ENCODE measurements around the gene CCDC180.
"Not testable (repeated sequence)": the region's sequence is repeated elsewhere in the genome, so short reads cannot be mapped to it uniquely, and the experiment has no call there.

Gene CCDC180

GRCh38 chr9:97320080-97320642 lies 12.7 kb downstream of the CCDC180 start:
- Mint-ChIP-seq H3K4me3 (no peak overlapping the region), H3K36me3 (peaks cover 15% of the 10 kb centered on the region), H3K4me1 (ENCODE audit: low read depth) (peaks cover 4% of the 10 kb centered on the region), H3K9me3 (ENCODE audit: low read depth) (no peaks in the 10 kb centered on the region), H3K27me3 (no peaks in the 10 kb centered on the region), H3K27ac (no peak overlapping the region)

DNA sequence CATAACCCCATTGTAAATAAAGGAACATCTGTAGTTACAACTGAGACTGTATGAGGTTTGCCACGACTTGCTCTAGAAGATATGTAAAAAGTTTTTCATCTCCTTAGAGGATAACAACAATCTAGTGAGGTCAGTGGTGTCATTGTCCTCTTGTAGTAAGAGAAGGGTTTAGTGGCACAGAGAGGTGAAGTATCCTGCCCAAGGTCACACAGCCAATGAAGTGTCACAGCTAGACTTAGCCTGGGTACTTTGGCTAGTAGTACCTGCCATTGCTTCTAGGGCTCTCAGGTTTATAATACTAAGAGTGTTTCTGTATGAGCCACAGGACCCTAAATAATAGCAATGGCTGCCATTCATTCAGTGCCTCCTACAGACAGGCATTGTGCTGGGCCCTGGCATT lies 13.8 kb downstream of the CCDC180 start:
- H3K36me3 Mint-ChIP-seq: peaks cover 16% of the 10 kb centered on the region

DNA sequence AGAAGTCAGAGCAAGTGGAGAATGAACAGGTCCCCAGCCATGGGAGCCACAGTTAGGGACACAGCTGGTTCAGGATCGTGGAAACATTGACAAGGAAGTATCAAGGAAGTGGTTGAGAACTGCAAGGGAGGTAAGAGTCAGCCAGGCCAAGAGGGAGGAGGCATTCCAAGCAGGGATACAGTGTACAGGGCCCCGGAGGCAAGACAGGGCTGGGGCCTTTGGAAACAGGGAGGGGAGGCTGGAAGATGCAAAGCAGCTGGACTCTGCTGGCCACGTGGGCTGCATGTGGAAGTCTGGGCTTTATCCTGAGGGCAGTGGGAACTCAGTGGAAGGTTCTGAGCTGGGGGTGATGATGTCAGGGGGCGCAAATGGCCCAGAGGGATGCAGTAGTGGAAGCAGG lies 14.2 kb downstream of the CCDC180 start:
- Mint-ChIP-seq H3K4me3 (no peak overlapping the region), H3K9me3 (ENCODE audit: low read depth) (no peaks in the 10 kb centered on the region), H3K27ac (no peak overlapping the region)

More for the DNA sequence above, 13.8 kb downstream of the CCDC180 start:
- H3K4me1 Mint-ChIP-seq (ENCODE audit: low read depth): peaks cover 4% of the 10 kb centered on the region
- no peaks in the 10 kb centered on the region for H3K9me3 Mint-ChIP-seq (ENCODE audit: low read depth)
- no peaks in the 10 kb centered on the region for H3K27me3 Mint-ChIP-seq
- H3K4me3 Mint-ChIP-seq: no peak overlapping the region
- no peak overlapping the region for H3K27ac Mint-ChIP-seq

GRCh38 chr9:97322105-97322504 lies 14.6 kb downstream of the CCDC180 start:
- H3K4me1 Mint-ChIP-seq (ENCODE audit: low read depth): peaks cover 4% of the 10 kb centered on the region
- H3K27me3 Mint-ChIP-seq: no peaks in the 10 kb centered on the region
- H3K4me3 Mint-ChIP-seq: no peak overlapping the region
- H3K36me3 Mint-ChIP-seq: peaks cover 16% of the 10 kb centered on the region
- no peak overlapping the region for H3K27ac Mint-ChIP-seq
- H3K9me3 Mint-ChIP-seq (ENCODE audit: low read depth): no peaks in the 10 kb centered on the region

More for the DNA sequence above, 14.2 kb downstream of the CCDC180 start:
- peaks cover 4% of the 10 kb centered on the region for H3K4me1 Mint-ChIP-seq (ENCODE audit: low read depth)
- H3K27me3 Mint-ChIP-seq: no peaks in the 10 kb centered on the region
- peaks cover 16% of the 10 kb centered on the region for H3K36me3 Mint-ChIP-seq

DNA sequence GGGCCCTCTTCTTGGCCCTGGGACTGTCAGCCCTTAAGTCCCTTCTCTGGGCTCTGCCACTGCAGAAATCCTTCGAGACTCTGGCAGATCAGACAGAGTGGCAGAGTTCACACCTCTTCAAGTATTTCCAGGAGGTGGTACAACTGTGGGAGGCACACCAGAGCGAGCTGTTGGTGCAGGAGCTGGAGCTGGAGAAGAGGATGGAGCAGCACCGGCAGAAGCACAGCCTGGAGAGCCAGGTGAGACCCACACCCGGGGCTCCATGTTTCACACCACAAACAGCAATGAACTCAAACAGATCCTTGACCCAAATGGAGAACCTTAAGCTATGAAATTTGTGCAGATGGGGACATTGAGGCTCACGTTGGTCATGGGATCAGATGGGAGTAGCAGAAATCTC lies 17.5 kb downstream of the CCDC180 start:
- no peaks in the 10 kb centered on the region for H3K4me1 Mint-ChIP-seq (ENCODE audit: low read depth)
- H3K9me3 Mint-ChIP-seq (ENCODE audit: low read depth): no peaks in the 10 kb centered on the region
- no peaks in the 10 kb centered on the region for H3K27me3 Mint-ChIP-seq
- peaks cover 33% of the 10 kb centered on the region for H3K36me3 Mint-ChIP-seq
- no peak overlapping the region for H3K4me3 Mint-ChIP-seq
- H3K27ac Mint-ChIP-seq: no peak overlapping the region

- Mint-ChIP-seq H3K27ac (no peak overlapping the region), H3K4me3 (no peak overlapping the region), H3K9me3 (ENCODE audit: low read depth) (peaks cover 3% of the 10 kb centered on the region), H3K36me3 (peaks cover 41% of the 10 kb centered on the region), H3K27me3 (no peaks in the 10 kb centered on the region), H3K4me1 (ENCODE audit: low read depth) (no peaks in the 10 kb centered on the region)
These were observed 20.1 kb downstream of the CCDC180 start for GRCh38 chr9:97327562-97327961.

DNA sequence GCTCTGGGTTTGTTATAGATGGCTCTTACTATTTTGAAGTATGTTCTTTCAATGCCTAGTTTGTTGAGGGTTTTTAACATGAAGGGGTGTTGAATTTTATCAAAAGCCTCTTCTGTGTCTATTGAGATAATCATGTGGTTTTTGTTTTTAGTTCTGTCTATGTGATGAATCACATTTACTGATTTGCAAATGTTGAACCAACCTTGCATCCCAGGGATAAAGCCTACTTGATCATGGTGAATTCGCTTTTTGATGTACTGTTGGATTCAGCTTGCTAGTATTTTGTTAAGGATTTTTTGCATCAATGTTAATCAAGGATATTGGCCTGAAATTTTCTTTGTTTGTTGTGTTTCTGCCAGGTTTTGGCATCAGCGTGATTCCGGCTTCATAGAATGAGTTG lies 25.5 kb downstream of the CCDC180 start:
- Mint-ChIP-seq H3K4me3 (no peak overlapping the region), H3K36me3 (peaks cover 58% of the 10 kb centered on the region), H3K4me1 (ENCODE audit: low read depth) (no peaks in the 10 kb centered on the region), H3K27ac (no peak overlapping the region), H3K9me3 (ENCODE audit: low read depth) (peaks cover 5% of the 10 kb centered on the region), H3K27me3 (no peaks in the 10 kb centered on the region)

DNA sequence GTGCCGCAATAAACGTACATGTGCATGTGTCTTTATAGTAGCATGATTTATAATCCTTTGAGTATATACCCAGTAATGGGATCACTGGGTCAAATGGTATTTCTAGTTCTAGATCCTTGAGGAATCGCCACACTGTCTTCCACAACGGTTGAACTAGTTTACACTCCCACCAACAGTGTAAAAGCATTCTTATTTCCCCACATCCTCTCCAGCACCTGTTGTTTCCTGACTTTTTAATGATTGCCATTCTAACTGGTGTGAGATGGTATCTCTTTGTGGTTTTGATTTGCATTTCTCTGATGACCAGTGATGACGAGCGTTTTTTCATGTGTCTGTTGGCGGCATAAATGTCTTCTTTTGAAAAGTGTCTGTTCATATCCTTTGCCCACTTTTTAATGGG lies 28.2 kb downstream of the CCDC180 start:
- not testable (repeated sequence) for H3K4me1 Mint-ChIP-seq (ENCODE audit: low read depth); H3K9me3 Mint-ChIP-seq (ENCODE audit: low read depth); H3K27me3 Mint-ChIP-seq; H3K27ac Mint-ChIP-seq; H3K4me3 Mint-ChIP-seq
- H3K36me3 Mint-ChIP-seq: peaks cover 51% of the 10 kb centered on the region

GRCh38 chr9:97348871-97349270 lies 41.4 kb downstream of the CCDC180 start:
- Mint-ChIP-seq H3K27ac (no peak overlapping the region), H3K4me1 (ENCODE audit: low read depth) (peaks cover 6% of the 10 kb centered on the region), H3K4me3 (no peak overlapping the region), H3K36me3 (peaks cover 19% of the 10 kb centered on the region), H3K27me3 (no peaks in the 10 kb centered on the region), H3K9me3 (ENCODE audit: low read depth) (no peaks in the 10 kb centered on the region)

GRCh38 chr9:97349400-97349799 lies 41.9 kb downstream of the CCDC180 start:
- peaks cover 6% of the 10 kb centered on the region for H3K4me1 Mint-ChIP-seq (ENCODE audit: low read depth)
- H3K27ac Mint-ChIP-seq: no peak overlapping the region
- H3K27me3 Mint-ChIP-seq: no peaks in the 10 kb centered on the region
- peaks cover 17% of the 10 kb centered on the region for H3K36me3 Mint-ChIP-seq
- no peaks in the 10 kb centered on the region for H3K9me3 Mint-ChIP-seq (ENCODE audit: low read depth)
- no peak overlapping the region for H3K4me3 Mint-ChIP-seq

- no peaks in the 10 kb centered on the region for H3K9me3 Mint-ChIP-seq (ENCODE audit: low read depth)
- H3K4me3 Mint-ChIP-seq: no peak overlapping the region
- H3K4me1 Mint-ChIP-seq (ENCODE audit: low read depth): peaks cover 6% of the 10 kb centered on the region
- peaks cover 10% of the 10 kb centered on the region for H3K36me3 Mint-ChIP-seq
- no peak overlapping the region for H3K27ac Mint-ChIP-seq
- no peaks in the 10 kb centered on the region for H3K27me3 Mint-ChIP-seq
These were observed 47.2 kb downstream of the CCDC180 start for GRCh38 chr9:97354637-97355036.

GRCh38 chr9:97357056-97357455 lies 49.6 kb downstream of the CCDC180 start:
- no peak overlapping the region for H3K27ac Mint-ChIP-seq
- no peaks in the 10 kb centered on the region for H3K9me3 Mint-ChIP-seq (ENCODE audit: low read depth)
- peaks cover 11% of the 10 kb centered on the region for H3K36me3 Mint-ChIP-seq
- H3K27me3 Mint-ChIP-seq: no peaks in the 10 kb centered on the region
- H3K4me3 Mint-ChIP-seq: no peak overlapping the region
- peaks cover 4% of the 10 kb centered on the region for H3K4me1 Mint-ChIP-seq (ENCODE audit: low read depth)

All from activated naive CD8-positive, alpha-beta T cell (primary cell).